ENCODE results near the gene RET.

Gene RET

DNA sequence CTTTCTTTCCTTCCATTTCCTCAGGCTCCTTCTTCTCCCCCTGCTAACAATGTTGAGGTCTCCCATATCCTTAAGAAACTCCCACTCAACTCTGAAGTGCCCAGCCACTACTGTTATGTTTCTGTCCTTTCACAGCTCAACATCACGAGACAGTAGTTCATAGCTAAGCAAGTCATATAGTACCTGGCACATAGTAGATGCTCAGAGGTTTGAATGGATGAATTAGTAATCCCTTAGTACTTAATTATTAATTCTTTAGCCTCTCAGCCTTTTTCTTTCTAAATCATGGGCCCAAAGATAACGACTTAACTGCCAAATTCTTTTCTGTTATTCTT, 84.0 kb downstream of the RET start:
- no peak for DNase-seq (ENCODE audit: low read depth in 2 of 2, low spot score in 1 of 2)

DNA sequence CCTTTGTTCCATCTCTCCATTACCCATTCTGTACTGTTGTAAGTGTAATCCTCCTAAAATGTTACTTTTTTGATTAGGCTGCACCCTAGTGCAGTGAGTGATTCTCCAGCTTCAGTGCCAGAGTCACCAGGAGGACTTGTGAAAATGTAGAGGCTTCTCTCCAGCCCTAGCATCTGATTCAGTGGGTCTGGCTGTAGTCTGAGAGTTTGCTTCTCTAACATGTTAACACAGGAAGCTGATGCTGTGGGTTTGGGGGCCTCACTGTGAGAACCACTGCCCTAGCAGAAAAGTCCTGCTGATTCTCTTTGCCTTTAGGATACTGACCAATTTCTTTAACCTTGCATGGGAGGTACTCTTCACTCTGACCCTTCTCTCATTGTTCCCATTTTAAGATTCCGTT, 85.7 kb downstream of the RET start:
- DNase-seq (ENCODE audit: low read depth in 2 of 2, low spot score in 1 of 2) = no peak

DNA sequence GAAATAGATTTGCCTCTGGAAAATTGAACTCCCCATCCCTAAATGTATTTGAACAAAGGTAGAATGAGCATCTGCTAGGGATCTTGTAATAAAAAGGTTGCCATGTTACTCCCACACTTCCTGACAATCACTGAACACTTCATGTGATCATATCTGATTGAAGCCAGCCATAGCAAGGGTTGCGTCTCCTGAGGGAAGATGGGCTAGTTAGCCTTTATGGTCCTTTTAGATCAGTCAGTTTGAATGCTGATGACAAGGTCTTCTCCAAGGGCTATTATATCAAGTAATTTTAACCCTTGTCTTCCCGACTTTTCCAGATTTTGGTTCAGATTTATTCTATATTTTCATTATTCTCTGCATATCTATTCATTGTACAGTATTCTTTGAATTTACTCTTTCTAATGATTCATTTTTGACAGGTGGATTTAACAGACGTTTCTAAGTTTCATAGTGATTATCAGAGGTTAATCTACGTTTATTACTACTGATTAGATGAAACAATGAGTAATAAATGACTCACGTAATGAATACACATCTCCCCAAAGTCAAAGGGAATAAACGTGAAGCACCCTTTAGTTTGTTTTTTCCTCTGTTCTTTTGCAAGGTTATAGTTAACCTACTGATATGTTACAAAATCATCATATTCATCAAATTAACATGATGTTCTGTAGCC, 89.5 kb downstream of the RET start:
- DNase-seq (ENCODE audit: low read depth in 2 of 2, low spot score in 1 of 2) = no peak

- no peak for DNase-seq (ENCODE audit: low read depth in 2 of 2, low spot score in 1 of 2)
These were observed 90.1 kb downstream of the RET start for GRCh38 chr10:43166880-43167497.

GRCh38 chr10:43167498-43167889, 90.6 kb downstream of the RET start:
- no peak for DNase-seq (ENCODE audit: low read depth in 2 of 2, low spot score in 1 of 2)

DNA sequence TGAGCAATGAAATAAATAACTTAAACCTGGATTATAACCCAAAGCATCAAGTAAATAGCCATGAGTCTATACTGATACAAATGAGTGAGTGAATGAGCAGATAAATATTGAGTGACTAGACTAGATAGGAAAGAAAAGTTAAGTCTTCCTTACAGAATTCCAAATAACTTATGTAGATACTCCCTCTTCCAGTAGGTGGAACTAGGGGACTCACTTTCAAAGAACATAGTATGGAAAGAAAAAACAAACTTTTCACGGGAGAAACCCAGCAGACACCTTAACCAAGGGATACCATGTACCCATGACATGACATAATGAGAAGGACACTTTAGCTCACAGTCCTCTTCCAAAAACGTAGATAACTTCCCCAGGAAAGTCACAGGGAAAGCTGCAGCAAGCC, 93.6 kb downstream of the RET start:
- DNase-seq (ENCODE audit: low read depth in 2 of 2, low spot score in 1 of 2) = no peak

- no peak for DNase-seq (ENCODE audit: low read depth in 2 of 2, low spot score in 1 of 2)
These were observed 95.8 kb downstream of the RET start for GRCh38 chr10:43172645-43173044.

- no peak for DNase-seq (ENCODE audit: low read depth in 2 of 2, low spot score in 1 of 2)
These were observed 96.3 kb downstream of the RET start for GRCh38 chr10:43173120-43173519.

GRCh38 chr10:43174969-43175368, 98.1 kb downstream of the RET start:
- DNase-seq (ENCODE audit: low read depth in 2 of 2, low spot score in 1 of 2) = no peak

DNA sequence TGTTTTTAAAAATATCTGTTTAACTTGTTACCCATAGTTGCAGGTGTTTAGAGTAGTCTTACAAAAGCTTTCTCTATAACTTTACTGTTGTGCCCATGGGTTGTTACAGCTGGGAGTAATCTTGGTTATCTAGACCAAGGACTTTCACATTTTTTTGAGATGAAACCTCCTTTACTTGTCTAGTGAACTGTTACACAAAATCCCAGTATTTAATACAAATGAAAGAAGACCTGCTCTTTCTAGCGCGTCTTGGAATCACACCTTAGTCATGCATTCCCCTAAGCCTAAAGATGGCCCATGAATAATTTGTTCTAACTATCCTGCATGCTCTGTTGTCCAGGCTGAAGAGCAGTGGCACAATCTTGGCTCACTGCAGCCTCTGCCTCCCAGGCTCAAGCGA, 99.4 kb downstream of the RET start:
- no peak for DNase-seq (ENCODE audit: low read depth in 2 of 2, low spot score in 1 of 2)

- no peak for DNase-seq (ENCODE audit: low read depth in 2 of 2, low spot score in 1 of 2)
These were observed 100.7 kb downstream of the RET start for GRCh38 chr10:43177595-43177994.

Measured in stimulated activated CD8-positive, alpha-beta memory T cell treated with anti-CD3 and anti-CD28 coated beads, Interleukin-4, amount 100 ng/mL, for 1 hour (primary cell).